GM19372 (cell line): Measurements from ENCODE around the gene FGF21.
"Not testable (repeated sequence)": the region's sequence is repeated elsewhere in the genome, so short reads cannot be mapped to it uniquely, and the experiment has no call there.

Experiments used
- ATAC-seq: cut with Tn5 transposase; IDR thresholded peaks from one replicate; pipeline ENCODE4 v1.9.1; 2021; ENCODE audit warnings: mild to moderate bottlenecking, low read depth, moderate library complexity; ENCODE audit not compliant: unreplicated experiment

The FGF21 gene

DNA sequence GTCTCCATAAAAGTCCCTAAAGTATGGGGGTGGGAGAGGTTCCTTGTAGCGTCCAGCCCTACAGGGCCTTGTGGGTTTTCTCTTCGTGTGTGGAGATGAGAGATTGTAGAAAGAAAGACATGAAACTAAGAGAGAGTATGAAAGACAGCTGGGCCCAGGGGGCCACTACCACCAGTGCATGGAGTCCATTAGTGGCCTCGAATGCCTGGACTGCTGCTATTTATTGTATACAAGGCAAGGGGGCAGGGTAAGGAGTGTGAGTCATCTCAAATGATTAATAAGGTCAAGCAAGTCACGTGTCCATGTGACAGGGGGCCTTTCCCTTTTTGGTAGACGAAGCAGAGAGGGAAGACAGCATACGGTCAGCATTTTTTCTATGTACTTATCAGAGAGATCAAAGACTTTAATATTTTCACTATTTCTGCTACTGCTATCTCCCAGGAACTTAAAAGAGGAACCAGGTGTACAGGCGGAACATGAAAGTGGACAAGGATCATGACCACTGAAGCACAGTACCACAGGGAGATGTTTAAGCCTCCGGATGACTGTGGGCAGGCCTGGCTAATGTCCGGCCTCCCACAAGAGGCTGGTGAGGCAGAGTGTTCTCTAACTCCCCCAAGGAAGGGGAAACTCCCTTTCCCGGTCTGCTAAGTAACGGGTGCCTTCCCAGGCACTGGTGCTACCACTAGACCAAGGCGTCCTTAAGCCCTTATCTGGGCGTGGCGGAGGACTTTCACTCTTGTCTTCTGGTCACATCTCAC, 25.5 kb downstream of the FGF21 start:
- no peak for ATAC-seq

DNA sequence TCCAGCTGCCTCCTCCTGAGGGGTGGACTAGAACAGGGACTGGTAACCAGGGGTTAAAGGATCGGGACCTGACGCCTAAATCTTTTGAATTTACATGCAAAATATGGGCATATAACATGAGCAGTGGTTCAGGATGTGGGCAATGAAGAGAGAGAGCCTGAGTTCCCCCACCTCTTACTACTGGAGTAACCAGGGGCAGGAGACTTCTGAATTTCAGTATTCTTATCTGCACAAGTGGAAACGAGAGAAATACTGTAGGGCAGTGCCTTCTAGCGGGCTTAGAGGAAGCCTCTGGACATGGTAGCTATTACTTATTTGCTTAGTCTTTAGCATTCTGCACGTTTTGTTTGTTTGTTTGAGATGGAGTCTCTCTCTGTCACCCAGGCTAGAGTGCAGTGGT, 29.2 kb downstream of the FGF21 start:
- no peak for ATAC-seq

DNA sequence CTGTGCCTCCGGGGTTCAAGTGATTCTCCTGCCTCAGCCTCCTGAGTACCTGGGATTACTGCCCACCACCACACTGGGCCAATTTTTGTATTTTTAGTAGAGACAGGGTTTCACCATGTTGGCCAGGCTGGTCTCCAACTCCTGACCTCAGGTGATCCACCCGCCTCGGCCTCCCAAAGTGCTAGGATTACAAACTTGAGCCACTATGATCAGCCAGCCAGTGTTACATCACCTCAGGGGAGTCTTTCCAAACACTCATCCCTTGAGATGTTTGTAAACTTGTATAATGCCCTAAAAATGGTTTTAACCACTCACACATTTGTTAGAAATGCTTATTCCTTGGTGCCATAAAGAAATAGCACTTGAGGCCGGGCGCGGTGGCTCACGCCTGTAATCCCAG, 31.1 kb downstream of the FGF21 start:
- ATAC-seq = not testable (repeated sequence)

DNA sequence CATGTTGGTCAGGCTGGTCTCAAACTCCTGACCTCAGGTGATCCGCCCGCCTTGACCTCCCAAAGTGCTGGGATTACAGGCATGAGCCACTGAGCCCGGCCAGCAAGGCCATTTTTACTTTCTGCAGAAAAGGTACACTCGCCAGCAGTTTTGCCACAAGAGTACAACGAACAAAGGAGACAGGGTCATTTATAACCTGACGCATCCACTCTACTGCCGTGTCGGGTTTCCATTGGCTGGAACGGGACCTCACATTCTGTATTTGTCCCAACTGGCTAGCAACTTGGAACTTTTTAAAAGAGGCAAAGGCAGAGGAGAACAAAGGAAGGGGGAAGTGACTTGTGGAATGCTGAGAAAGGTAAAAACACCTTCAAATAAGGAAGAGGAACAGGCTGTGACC, 32.0 kb downstream of the FGF21 start:
- not testable (repeated sequence) for ATAC-seq

DNA sequence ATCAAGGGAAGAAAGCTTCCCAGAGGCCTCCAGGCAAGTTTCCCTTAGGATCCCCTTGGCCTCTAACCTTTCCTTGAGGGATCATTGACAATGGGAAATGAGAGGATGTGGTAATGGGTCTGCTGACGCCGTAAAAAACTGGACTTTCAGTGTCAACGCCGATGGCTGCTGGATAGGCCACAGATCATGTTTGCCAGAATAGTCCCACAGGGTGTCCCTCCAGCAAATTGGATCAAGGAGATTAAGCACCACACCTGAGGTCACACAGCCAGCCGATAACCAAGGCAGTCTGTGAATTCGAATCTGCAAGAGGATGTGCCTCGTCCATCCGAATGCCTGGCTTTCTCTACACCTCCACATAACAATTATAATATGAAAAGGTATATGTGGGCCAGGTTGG, 37.9 kb downstream of the FGF21 start:
- no peak for ATAC-seq

DNA sequence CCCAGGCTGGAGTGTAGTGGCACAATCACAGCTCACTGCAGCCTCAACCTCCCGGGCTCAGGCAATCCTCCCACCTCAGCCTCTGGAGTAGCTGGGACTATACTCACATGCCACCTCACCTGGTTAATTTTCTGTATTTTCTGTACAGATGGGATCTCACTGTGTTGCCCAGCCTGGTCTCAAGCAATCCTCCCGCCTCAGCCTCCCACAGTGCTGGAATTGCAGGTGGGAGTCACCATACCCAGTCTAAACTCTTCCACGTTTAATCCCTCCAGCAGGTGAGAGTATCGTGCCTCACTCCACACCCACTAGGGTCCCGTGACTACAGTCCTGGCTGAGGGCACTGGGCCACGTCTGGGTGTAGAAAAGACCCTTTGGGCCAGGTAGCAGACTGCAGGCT, 39.0 kb downstream of the FGF21 start:
- ATAC-seq = no peak

DNA sequence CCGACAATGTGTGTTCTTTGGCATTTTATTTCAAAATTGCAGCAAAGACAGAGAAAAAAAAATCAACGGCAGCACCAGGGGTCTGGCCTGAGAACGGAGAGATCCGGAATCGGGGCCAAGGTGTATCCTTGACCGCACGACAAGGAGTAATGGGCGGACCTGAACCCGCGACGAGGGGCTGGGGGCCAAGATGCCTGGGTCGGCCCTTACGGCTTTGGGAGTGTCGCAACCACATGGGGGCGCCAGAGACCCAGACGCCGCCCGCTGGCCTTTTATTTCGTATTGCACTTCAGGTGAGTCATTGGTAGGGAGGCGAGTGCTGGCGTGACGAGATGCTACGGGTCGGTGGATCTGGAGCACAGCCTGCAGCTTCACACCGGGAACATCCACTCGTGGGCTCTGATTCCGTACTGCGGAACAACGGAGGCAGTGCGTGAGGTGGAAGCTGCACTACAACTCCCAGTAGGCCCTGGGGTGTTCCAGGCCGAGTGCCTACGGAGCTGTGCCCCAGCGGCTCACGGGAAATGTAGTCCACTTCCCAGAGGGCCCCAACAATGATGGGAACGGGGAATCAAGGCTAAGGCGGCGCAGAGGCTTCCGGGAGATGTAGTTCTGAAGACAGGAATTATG, 39.8 kb downstream of the FGF21 start:
- ATAC-seq = peak; percentile 79

DNA sequence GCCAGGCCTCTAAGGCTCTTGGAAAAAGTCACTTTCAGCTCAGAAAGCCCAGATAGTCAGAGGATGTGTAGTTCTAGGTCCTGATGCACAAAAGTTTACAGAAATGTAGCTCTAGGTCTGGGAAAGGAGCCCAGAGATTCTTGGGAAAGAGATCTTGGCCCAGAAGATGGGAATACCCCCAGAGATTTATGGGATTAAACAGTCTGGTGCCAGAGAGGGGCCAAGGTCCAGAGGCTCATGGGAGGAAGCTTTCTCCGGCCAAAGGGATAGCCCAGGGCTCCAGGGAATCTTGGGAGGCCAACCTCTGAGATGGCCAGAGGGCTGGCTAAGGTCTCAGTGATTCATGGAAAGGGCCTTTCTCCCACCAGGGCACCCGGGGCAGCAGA, 40.4 kb downstream of the FGF21 start:
- no peak for ATAC-seq

DNA sequence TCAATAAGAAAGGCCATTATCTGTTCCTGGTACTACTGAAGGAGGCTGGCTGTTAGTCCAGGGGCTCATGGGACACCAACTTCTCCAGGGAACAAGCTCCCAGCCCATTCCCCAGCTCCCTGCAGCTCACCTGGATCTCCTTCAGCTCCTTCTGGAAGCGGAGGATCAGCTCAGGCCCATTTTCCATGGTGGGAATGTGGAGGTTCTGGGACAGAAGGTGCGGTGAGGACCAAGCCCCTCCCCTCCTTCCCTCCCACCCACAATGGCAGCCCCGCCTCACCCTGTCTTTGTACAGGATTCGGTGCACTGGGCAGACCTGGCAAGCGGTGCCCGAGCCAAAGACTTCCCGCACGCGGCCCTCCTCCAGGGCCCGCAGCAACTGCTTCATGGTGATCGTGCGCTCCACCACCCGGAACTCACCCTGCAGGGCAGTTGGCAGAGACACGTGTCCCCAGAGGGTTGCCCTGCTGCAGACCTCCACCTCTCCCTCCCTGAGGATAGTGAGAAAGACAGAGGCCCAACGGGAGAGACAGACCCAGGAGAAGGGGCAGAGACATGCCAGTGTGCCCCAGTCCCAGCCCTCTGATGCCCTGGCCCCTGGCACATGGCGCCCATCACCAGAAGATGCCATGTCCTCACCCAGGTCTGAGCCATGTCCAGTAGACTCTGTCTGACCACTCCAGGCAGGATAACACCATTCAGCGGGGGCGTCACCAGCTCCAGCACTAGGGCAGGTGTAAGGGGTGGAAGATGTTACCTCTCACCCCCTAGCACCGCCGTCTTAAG, 41.2 kb downstream of the FGF21 start:
- ATAC-seq = no peak

DNA sequence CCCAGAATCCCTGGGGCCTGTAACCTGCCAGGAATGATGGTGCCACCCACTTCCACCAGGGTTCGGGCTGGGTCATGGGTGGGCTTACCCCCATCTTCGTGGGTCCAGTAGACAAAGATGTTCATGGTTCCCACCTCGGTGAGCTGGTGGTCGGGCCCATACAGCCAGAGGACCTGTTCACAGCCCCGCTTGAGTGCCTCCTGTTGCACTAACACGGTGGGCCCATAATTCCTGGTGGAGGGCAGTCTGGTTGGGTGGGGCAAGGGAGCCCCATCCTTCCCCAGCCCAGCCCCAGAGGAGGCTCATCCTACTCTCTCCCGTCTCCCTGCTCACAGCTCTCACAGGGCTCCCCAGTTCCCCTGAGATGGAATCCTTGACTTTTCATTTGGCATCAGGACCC, 41.8 kb downstream of the FGF21 start:
- no peak for ATAC-seq

DNA sequence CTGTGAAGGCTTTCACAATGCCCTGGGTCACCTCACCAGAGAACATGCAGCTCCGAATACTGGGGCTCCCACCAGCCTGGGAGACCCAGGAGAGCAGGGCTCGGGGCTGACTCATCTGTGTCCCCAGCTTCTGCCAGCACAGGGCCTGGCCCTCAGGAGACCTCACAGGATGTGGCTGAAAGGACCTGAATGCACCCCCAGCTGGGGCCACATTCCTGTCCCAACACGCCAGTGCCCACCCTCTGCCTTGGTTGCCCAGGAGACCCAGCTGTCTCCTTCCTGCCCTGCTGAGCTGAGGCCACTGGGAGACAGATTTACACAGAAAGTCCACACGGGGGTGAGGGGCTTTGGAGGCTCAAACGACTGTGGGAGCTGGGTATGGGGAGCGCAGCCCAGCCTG, 43.6 kb downstream of the FGF21 start:
- ATAC-seq = no peak

DNA sequence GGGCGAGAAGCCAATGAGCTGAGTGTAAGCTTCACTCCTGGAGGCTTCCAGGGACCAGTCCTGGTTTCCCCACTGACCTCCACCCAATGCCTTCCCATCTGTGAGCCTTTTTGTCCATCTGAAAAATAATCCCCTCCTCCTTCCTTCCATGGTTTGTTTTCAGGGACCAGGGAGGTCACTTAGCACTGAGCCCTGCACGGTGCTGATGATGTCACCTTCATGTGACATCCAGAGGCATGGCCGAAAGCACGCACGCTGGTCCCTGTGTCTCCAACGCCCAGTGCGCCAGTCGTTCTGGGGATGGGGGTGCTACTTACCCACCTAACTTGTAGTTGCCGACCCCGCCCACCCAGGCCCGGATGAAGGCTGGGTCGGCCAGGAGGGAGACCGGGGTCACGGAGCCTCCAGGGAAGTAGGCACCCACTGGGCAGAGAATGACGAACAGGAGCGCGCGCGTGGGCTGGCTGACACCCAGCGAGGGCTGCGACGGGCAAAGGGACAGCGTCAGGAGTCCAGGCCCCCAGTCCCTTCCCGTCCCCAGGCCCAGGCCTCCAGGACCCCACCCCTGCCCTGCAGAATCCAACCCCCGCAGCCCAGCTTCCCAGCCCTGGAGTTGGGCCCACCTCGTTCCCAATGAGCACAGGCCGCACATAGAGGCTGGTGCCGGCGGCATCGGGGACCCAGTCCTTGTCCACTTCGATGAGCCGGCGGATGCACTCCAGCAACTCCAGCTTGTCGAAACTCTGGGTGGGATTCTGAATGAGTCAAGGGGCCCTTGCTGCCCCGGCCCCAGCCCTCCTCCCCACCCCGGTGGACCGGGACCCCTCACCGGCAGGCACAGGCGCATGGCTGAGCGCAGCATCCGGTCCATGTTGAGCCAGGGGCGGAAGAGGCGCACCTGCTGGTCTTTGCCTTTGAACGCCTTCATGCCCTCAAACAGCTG, 44.3 kb downstream of the FGF21 start:
- ATAC-seq = no peak

DNA sequence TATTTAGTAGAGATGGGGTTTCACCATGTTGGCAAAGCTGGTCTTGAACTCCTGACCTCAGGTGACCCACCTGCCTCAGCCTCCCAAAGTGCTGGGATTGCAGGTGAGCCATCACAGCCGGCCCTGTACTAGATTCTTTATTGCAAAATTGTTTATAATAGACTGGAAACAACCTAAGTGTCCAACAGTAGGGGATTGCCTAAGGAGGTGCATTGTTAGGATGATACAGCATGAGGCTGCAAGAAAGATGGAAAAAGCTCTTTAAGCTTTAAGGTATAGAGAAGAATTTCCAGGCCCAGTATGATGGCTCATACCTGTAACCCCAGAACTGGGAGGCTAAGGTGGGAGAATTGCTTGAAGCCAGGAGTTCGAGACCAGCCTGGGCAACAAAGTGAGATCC, 47.3 kb downstream of the FGF21 start:
- ATAC-seq = no peak

DNA sequence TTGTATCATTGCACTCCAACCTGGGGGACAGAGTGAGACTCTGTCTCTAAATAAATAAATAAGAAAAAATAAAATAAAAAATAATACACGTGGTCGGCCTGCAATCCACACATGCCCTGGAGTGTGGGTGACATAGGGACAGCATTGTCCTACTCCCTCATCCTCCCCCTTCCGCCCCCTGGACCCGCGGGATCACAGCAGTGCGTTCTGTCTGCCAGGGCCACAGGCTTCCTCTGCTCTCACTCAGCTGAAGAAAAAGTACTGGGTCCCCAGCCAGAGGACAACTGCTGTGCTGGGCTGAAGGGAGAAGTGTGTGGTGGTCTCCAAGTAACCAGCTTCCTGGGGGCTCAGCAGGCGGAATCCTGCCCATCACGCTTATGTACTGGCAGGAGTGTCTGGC, 49.2 kb downstream of the FGF21 start:
- no peak for ATAC-seq

DNA sequence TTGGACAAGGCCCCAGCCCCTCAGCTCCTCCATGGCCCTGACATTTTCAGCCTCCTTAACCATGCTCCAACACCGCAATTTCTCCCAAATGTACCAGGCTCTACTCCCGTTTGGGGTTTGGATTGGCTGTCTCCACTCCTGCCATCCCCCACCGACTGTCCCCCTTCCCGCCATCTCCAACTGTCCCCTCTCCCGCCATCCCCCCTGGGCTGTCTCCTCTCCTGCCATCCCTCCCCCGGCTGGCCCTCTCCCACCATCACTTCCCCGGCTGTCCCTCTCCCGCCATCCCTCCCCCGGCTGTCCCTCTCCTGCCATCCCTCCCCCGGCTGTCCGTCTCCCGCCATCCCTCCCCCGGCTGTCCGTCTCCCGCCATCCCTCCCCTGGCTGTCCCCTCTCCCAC, 50.1 kb downstream of the FGF21 start:
- ATAC-seq = no peak

DNA sequence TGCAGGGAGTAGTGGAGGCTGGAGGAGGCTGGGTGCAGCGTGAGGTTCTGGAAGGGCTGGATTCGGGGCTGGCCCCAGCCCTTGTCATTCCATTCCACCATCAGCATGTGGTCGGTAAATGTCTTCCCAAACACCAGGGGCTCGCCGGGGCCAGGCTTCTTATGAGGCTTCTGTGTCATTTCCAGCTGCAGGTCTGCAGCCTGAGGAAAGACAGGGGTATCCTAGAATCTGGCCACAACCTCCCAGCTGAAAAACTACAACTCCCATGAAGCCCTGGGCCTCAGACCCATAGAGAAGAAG, 51.1 kb downstream of the FGF21 start:
- no peak for ATAC-seq

DNA sequence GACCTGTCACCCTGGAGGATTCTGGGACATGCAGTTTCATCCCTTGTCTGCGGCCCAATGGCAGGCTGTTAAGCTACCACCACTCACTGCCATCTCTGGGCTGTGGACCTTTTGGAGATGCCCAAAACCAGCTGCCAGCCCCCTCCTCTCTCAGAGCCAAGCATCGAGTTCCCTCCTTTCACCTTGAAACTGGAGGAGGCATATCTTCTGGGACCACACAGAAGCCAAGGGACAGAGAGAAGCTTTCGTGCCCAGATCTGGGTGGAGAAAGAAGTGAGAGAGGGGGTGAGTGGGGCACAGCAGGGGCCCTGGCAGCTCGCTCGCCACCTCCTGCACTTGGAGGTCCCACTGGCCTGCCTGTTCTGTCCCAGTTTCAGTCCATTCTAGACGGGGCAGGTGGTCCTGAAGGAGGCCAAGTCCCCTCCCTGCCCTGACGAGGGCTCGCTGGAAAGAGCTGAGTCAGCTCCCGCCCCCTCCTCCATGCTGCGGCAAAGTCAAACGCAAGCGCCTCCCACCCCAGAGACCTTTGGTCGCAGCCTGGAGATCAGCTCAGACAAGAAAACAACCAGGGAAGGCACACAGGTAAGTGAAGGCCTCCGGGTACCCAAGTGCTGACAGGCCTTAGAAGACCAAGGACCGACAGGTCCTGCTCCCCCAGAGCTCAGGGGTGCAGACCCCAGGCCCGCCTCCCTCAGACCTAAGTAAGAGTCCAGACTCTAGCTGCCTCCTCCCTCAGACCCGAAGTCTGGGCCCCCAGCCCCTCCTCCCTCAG, 51.7 kb downstream of the FGF21 start:
- no peak for ATAC-seq

DNA sequence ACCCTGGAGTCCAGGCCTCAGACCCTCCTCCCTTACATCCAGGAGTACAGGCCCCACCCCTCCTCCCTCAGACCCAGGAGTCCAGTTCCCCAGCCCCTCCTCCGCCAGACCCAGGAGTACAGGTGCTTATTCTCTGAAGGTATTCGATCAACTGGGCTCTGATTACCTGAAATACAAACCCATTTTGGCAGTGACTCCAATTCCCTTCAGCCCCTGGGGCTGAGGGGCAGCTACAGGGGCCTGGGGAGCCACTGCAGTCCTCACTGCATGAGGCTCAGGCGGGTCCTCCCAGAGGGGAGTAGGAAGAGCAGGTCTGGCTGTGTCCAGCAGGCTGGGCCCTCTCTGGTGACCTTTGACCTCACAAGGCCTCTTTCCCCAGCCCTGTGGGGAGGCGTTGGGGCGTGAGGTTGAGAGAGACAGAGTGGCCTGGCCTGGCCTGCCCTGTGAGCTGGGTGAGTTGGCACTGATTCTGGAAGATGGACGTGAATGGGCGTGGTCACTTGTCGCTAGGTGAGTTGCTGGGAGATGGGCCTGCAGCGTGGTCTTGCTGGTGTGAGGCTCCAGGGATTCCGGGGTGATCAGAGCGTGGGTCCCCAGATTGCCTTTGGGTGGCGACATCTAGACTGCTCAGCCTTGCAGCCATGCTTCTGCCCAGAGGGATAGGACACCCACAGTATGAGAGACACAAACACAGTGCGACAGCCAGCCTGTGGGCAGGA, 52.4 kb downstream of the FGF21 start:
- ATAC-seq = no peak
